GM12878 (cell line): ENCODE measurements around the gene RPL12. TPM values are rescaled to one million over a fixed set of nuclear protein-coding genes. Genes with fewer than 3 reads are reported as not detected.

Experiments used
- BCL11A ChIP-seq: IDR thresholded peaks from 2 replicates; pipeline ENCODE4 v1.6.1; 2011; ENCODE audit warnings: low read depth, low read length
- BHLHE40 ChIP-seq, 2 experiments: fragments of 450-650 bp in 1 of 2; IDR thresholded peaks; 2 replicates each; pipeline ENCODE4 v1.6.1; 2011 to 2017; ENCODE audit warnings: low read depth in 2 of 2, borderline replicate concordance in 1 of 2, improper control_type of control experiment in 1 of 2, low read length in 1 of 2, mild to moderate bottlenecking in 1 of 2
- BRCA1 ChIP-seq: IDR thresholded peaks from 2 replicates; pipeline ENCODE4 v1.6.1; 2011; ENCODE audit warnings: low read depth, low read length, improper control_type of control experiment
- KDM1A ChIP-seq: fragments of 200-600 bp; sonication (generic); IDR thresholded peaks from 2 replicates; pipeline ENCODE4 v1.6.1; 2016; ENCODE audit warnings: borderline replicate concordance
- MYC ChIP-seq: IDR thresholded peaks from 2 replicates; pipeline ENCODE4 v1.6.1; 2011; ENCODE audit warnings: mild to moderate bottlenecking, low read length, moderate library complexity, inconsistent platforms; ENCODE audit not compliant: insufficient read depth, insufficient replicate concordance, insufficient read length, severe bottlenecking
- NFIC ChIP-seq: IDR thresholded peaks from 2 replicates; pipeline ENCODE4 v1.6.1; 2012; ENCODE audit warnings: low read depth, mild to moderate bottlenecking, inconsistent platforms, low read length, moderate library complexity
- NFYA ChIP-seq: IDR thresholded peaks from 2 replicates; pipeline ENCODE4 v1.6.1; 2011; ENCODE audit warnings: low read depth, mild to moderate bottlenecking, low read length, improper control_type of control experiment, borderline replicate concordance
- POLR2AphosphoS2 ChIP-seq: IDR thresholded peaks from 2 replicates; pipeline ENCODE4 v1.6.1; 2011; ENCODE audit warnings: low read depth, mild to moderate bottlenecking, low read length, improper control_type of control experiment, moderate library complexity
- RBBP5 ChIP-seq: fragments of 200-600 bp; sonication (generic); conservative IDR thresholded peaks from 2 replicates; pipeline ENCODE4 v1.6.1; 2016
- SIX5 ChIP-seq: IDR thresholded peaks from 2 replicates; pipeline ENCODE4 v1.6.1; 2011; ENCODE audit warnings: mild to moderate bottlenecking, low read depth, low read length, moderate library complexity; ENCODE audit not compliant: severe bottlenecking
- SMAD1 ChIP-seq: fragments of 450-650 bp; IDR thresholded peaks from 2 replicates; pipeline ENCODE4 v1.6.1; 2018; ENCODE audit warnings: mild to moderate bottlenecking, low read depth; ENCODE audit not compliant: partially characterized antibody
- TAF1 ChIP-seq: IDR thresholded peaks from 2 replicates; pipeline ENCODE4 v1.6.1; 2011; ENCODE audit warnings: mild to moderate bottlenecking, low read depth, low read length, borderline replicate concordance
- TBL1XR1 ChIP-seq: IDR thresholded peaks from 2 replicates; pipeline ENCODE4 v1.6.1; 2012; ENCODE audit warnings: low read depth, low read length, improper control_type of control experiment
- YY1 ChIP-seq: IDR thresholded peaks from 2 replicates; pipeline ENCODE4 v1.6.1; 2011; ENCODE audit warnings: low read depth, mild to moderate bottlenecking, low read length
- ZBTB11 ChIP-seq: fragments of 450-650 bp; formaldehyde crosslinking; IDR thresholded peaks from 2 replicates; pipeline ENCODE4 v1.5.0; 2022; ENCODE audit warnings: mild to moderate bottlenecking, missing genetic modification characterization
- ZNF592 ChIP-seq: fragments of 450-650 bp; IDR thresholded peaks from 2 replicates; pipeline ENCODE4 v1.6.1; 2017; ENCODE audit warnings: mild to moderate bottlenecking, moderate library complexity
- polyA plus RNA-seq, 11 experiments: library from polyadenylated mRNA; depleted of rRNA in 4 of 11; unstranded in 6 of 11; stranded (reverse) in 5 of 11; fragments of >200 nt; fragmentation: Nextera tagmentation in 4 of 11; fragmentation: Illumina TruSeq in 1 of 11; extraction: Ambion mirVana in 4 of 11; extraction: Trizol in 1 of 11; gene quantifications; 1 replicate in 1 of 11; 2 replicates in 10 of 11; pipeline versions ENCODE4 v1.2.1 to v1.2.3, GENCODE V29; 2011 to 2016; ENCODE audit warnings: inconsistent platforms in 2 of 11, missing spikeins in 2 of 11, low read depth in 1 of 11
- total RNA-seq, 4 experiments: library from RNA; depleted of rRNA in 3 of 4; stranded (reverse); fragments of >200 nt in 3 of 4; fragmentation: Illumina TruSeq in 1 of 4; extraction: Trizol in 1 of 4; gene quantifications; 2 replicates each; pipeline versions ENCODE4 v1.2.1 to v1.2.3, GENCODE V29; 2013 to 2021
- TF ChIP-seq, protein P1 (sequence below): fragments of 450-650 bp; IDR thresholded peaks from 2 replicates; pipeline ENCODE4 v1.6.1; 2017; ENCODE audit warnings: mild to moderate bottlenecking

The RPL12 gene
- total and polyA plus RNA-seq, 10 of the 15 experiments (the other 5 are each of a cell fraction or from before 2014, with no cell fraction given) = 961 to 5,544 (median 2,858) TPM

- TF ChIP-seq BCL11A (no peak), TAF1 (no peak), NFIC (no peak), BHLHE40 (IDR thresholded peaks at IDR 0.05; ENCODE audit: borderline replicate concordance in 1 of 2, low read depth in 2 of 2, low read length in 1 of 2) (no peak), ZNF592 (no peak), SIX5 (no peak), TBL1XR1 (no peak), SMAD1 (no peak), KDM1A (no peak), MYC (no peak), BRCA1 (no peak), NFYA (no peak), POLR2AphosphoS2 (peak; percentile 67; the same call in 1 of the 2 replicates), ZBTB11 (CRISPR knock-in tag) (no peak), RBBP5 (no peak), YY1 (no peak)
- TF ChIP-seq, protein P1, sequence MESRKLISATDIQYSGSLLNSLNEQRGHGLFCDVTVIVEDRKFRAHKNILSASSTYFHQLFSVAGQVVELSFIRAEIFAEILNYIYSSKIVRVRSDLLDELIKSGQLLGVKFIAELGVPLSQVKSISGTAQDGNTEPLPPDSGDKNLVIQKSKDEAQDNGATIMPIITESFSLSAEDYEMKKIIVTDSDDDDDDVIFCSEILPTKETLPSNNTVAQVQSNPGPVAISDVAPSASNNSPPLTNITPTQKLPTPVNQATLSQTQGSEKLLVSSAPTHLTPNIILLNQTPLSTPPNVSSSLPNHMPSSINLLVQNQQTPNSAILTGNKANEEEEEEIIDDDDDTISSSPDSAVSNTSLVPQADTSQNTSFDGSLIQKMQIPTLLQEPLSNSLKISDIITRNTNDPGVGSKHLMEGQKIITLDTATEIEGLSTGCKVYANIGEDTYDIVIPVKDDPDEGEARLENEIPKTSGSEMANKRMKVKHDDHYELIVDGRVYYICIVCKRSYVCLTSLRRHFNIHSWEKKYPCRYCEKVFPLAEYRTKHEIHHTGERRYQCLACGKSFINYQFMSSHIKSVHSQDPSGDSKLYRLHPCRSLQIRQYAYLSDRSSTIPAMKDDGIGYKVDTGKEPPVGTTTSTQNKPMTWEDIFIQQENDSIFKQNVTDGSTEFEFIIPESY = no peak
These were observed 5.1 kb downstream of the RPL12 start (continued) for GRCh38 chr9:127445851-127446712.
